HG02884 (cell line): ENCODE results near the gene CAMTA1.

Experiments
- ATAC-seq: cut with Tn5 transposase; IDR thresholded peaks from one replicate; pipeline ENCODE4 v1.9.1; 2021; ENCODE audit warnings: mild to moderate bottlenecking, moderate library complexity; ENCODE audit not compliant: unreplicated experiment

Gene CAMTA1

DNA sequence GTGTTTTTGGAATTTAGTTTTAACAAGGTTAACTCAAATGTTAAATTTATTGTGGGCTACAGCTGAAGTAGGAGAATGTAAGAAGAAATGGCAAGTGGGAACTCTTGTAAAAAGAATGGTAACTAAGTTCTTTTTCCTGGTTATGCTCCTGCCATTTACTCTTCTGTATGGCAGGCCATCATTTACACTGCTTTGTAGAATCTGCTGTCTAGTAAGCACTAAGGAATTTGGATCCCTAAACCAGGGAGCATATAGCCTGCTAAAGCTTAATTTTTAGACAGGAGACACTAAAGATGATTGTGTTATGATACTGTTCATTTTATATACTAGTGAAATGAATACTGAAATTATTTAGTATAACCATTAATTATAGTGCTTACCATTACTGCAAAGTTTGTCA, 85.3 kb downstream of the CAMTA1 start:
- no peak for ATAC-seq

DNA sequence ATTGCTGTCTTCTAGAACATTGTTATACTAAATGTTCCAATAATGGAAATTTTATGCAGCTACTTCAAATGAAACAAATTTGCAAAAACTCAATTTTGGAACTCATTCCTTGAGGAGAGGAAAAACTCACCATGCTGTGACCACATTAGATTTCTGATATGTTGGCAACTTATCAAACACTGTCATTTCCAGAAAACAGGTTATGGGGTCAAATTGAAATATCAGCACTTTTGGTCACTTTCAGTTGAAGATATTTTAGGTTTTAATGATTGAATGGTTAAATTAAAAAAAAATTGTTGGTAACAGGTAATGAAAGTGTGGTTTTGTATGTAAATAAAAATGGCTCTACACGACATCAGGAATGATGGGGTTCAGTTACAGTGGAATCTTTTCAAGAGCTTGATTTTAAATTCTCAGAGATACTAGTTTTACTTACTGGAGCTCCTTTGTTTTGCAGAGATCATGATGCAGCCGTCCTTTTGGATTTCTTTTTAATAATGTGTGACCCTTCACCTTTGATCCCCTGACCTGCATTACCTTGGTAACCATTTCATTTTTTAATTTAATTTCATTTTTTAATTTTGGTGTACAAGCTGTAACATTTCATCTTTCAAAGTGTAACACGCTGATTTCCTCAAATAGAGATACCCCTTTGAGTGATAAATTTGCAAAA, 86.2 kb downstream of the CAMTA1 start:
- no peak for ATAC-seq

DNA sequence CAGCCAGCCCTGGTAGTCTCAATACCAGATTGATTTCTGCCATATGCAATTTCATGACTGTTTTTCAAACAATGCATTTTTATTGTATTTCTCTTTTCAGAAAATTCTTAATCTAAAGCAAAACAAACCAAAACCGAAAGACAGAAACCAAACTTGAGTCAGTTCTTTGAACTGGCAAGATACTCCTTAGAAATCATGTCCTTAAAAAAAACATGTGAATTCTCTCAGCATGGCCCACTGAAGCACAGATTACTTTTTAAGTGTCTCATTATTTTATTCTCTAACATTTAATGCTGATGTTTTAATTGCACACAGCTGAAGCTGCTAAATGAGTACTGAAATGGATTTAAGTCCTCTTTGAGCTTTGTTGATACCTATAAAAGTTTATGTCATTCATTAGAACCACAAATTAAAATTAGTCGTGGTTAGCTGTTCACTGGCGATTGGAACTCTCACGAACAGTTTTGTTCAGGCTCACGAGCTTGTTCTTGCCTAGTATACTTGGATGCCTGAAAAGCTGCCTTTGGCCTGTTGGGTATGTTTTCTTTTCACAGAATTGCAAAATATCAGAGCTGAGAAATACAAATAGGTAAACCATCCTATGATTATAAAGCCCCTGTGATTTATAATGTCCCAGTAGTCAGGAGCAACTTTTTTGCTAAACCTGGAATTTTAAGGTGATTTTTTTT, 87.5 kb downstream of the CAMTA1 start:
- ATAC-seq: no peak

DNA sequence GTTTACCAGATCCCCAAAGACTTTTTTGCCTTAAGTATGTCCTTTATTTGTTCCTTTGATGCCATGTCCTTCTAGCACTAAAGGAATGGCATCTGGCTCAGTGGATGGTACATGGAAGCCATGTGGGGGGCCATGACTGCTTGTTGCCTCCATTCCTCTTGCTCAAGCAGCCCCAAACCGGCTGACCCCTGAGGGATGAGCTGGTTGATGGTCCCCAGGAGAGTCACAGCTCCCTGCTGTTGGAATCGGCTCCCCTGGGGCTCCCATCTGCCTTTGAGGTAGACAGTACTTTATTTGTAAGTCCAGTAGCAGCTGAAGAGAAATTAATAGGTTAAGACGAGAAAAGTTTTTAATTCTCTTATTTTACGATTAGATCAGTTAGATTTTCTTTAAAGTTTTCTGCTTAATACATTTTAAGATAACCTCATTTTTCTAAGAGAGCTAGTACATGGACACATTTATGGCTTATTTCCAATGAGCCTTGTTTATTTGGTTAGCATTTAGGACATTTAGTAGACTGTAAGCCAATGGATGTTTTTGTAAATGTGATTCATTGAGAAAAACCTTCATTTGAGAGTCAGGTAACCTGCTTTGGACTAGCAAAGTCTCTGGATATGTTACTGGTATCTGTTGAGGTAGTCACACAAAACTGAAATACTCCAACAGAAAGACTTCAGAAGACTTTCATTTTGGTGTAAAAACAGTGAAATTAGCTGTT, 88.2 kb downstream of the CAMTA1 start:
- ATAC-seq: no peak

GRCh38 chr1:6874298-6874697, 89.0 kb downstream of the CAMTA1 start:
- no peak for ATAC-seq

DNA sequence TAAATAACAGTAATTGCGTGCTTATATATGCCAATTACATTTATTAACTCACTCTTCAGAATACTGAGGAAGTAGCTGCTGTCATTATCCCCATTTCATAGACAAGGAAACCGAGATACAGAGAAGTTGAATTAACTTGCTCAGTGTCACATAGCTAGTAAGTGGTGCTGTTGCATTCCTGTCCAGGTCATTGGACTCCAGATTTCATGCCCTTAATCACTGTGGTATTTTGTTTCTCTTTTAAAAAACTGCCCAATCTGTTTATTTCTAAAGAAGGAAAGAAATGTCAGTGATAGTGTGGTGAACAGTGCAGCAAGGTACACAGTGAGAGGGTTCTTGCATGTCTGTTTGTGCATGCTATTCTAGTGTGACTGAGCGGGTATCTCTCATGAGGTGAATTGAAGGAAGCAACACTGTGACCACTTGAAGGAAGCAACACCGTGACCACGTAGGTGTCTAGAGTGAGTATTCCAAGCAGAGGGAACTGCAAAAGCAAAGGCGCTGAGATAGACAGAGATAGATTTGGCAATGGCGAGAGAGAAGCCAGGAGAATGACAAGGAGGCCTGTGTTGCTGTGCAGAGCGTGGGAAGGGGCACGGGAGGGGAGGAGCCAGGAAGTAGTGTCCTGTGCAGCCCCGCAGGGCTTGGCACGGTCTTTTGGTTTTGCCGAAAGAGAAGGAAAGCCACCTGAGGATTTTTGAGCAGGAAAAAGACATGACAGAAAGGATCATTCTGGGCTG, 95.9 kb downstream of the CAMTA1 start:
- ATAC-seq: no peak

DNA sequence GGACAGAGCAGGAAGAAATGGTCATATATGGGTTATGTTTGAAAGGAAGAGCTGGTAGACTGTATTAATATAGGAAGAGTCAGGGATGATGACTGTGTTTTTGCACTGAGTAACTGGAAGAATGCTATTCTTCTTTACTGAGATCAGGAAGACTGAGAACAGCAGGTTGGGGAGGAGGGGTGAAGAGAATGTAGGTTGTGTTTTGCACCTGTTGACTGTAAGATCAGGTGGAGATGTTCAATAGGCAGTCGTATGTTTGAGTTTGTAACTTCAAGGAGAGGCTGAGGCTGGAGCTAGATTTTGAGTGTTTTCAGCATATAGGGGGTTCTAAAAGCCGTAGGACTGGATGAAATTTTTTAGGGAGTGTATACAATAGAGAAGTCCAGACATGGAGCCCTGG, 97.2 kb downstream of the CAMTA1 start:
- ATAC-seq: no peak

- no peak for ATAC-seq
Observed at GRCh38 chr1:6884652-6885153, 99.4 kb downstream of the CAMTA1 start.

DNA sequence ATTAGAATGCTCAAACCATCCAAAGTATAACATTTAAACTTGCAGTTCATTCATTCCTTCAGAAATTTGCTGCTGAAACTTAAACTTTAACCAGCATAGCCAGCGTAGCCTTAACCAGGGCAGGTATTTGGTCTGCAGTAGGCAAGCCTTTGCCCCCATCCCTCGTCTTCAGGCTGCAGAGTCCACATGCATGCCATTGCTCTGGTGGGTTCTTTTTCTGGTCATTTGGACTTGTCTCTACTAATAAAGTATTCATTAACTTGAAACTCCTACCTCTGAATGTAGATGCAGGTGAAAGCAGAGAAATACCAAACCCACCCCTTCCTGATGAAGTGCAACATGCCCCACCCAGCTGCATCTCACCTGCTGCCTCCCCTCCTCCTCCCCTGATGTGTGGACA, 100.2 kb downstream of the CAMTA1 start:
- ATAC-seq: no peak

- no peak for ATAC-seq
Observed at GRCh38 chr1:6886523-6886922, 101.3 kb downstream of the CAMTA1 start.

GRCh38 chr1:6888268-6888667, 103.0 kb downstream of the CAMTA1 start:
- ATAC-seq: no peak

- ATAC-seq: no peak
Observed at GRCh38 chr1:6888870-6889269, 103.6 kb downstream of the CAMTA1 start.

- ATAC-seq: no peak
Observed at GRCh38 chr1:6889875-6890480, 104.7 kb downstream of the CAMTA1 start.

GRCh38 chr1:6890686-6891085, 105.4 kb downstream of the CAMTA1 start:
- ATAC-seq: no peak

GRCh38 chr1:6891781-6892579, 106.7 kb downstream of the CAMTA1 start:
- ATAC-seq: no peak

- no peak for ATAC-seq
Observed at GRCh38 chr1:6893388-6893787, 108.1 kb downstream of the CAMTA1 start.

DNA sequence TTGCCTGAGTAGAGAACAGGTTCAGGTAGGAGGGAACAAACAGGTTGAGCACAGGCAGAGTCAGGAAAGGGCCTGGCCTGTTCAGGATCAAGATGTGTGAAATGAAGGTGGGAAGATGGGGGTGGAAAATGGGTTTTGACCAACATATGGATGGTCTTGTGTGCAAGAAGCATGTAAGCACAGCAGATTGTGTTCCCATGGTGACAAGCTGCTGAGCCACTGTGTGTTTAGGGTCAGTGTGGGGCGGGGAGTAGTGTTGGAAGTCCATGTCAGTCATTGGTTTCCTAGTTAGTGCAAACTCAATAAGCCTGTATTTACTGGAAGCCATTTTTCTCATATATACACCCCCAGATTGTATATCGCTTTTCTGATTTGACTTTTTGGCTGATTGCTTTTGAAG, 111.9 kb downstream of the CAMTA1 start:
- ATAC-seq: no peak

GRCh38 chr1:6898974-6899539, 113.8 kb downstream of the CAMTA1 start:
- ATAC-seq: no peak

GRCh38 chr1:6899621-6900020, 114.4 kb downstream of the CAMTA1 start:
- ATAC-seq: no peak

GRCh38 chr1:6902153-6902552, 116.9 kb downstream of the CAMTA1 start:
- no peak for ATAC-seq
